Measurements from ENCODE around the gene KCNC1.
A peak's percentile ranks its signal among the peaks of the same experiment; 100 is the strongest.

The KCNC1 gene

GRCh38 chr11:17716807-17717206 is 17.8 kb upstream of the KCNC1 start:
- no peak for DNase-seq

- DNase-seq: no peak
Measured at GRCh38 chr11:17718015-17718414, 16.6 kb upstream of the KCNC1 start.

- no peak for DNase-seq
Measured at GRCh38 chr11:17718510-17718962, 16.0 kb upstream of the KCNC1 start.

GRCh38 chr11:17719028-17719937 is 15.3 kb upstream of the KCNC1 start, which contains the start of gene MYOD1:
Gene MYOD1, plus strand, starts transcription at chr11:17719571. Its CDS starts 212 bp downstream, at chr11:17719783.
- no peak for DNase-seq

GRCh38 chr11:17719938-17720795 is 14.4 kb upstream of the KCNC1 start:
- DNase-seq: no peak

- no peak for DNase-seq
Measured at GRCh38 chr11:17720796-17721171, 13.8 kb upstream of the KCNC1 start.

GRCh38 chr11:17721242-17721999 is 13.2 kb upstream of the KCNC1 start:
- no peak for DNase-seq

GRCh38 chr11:17722000-17722643 is 12.5 kb upstream of the KCNC1 start:
- DNase-seq: no peak

- no peak for DNase-seq
Measured at GRCh38 chr11:17724020-17724908, 10.3 kb upstream of the KCNC1 start.

GRCh38 chr11:17725174-17725573 is 9.4 kb upstream of the KCNC1 start:
- DNase-seq: no peak

GRCh38 chr11:17730137-17730536 is 4.4 kb upstream of the KCNC1 start:
- DNase-seq: no peak

GRCh38 chr11:17730608-17731462 is 3.7 kb upstream of the KCNC1 start:
- DNase-seq: peak; percentile 61

GRCh38 chr11:17733261-17733660 is 1.3 kb upstream of the KCNC1 start:
- no peak for DNase-seq

- DNase-seq: peak; percentile 34
Measured at GRCh38 chr11:17734986-17735817, 621 bp downstream of the KCNC1 start.

- DNase-seq: no peak
Measured at GRCh38 chr11:17735818-17736578, 1.4 kb downstream of the KCNC1 start.

GRCh38 chr11:17736579-17736893 is 2.0 kb downstream of the KCNC1 start:
- no peak for DNase-seq

- DNase-seq: no peak
Measured at GRCh38 chr11:17736930-17737817, 2.6 kb downstream of the KCNC1 start.

Data from stimulated activated CD4-positive, alpha-beta T cell treated with anti-CD3 and anti-CD28 coated beads, Interleukin-4, amount 100 ng/mL, for 1 hour (primary cell).